ENCODE measurements around the gene HHIPL1.

Gene HHIPL1

DNA sequence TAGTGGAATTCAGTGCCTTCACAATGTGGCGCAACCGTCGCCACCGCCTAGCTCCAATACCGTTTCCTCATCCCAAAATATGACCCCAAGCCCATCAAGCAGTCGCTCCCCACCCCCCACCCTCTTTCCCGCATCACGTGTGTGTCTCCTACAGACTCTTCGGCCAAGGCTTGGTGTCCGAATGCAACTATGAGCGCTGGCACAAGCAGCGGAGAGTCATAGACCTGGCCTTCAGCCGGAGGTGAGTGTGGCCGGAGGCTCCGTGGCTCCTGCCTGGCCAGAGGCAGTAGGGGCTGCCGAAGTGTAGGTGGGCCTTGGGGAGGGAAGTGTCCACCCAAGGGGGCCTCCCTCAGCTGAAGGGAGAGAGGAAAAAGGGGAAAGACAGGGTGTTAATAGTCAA, 54.9 kb downstream of the HHIPL1 start:
- Histone ChIP-seq H3K4me1 (ENCODE audit: insufficient read depth, low read length, poor library complexity, severe bottlenecking) (no peaks in the 10 kb centered on the region), H3K9me3 (ENCODE audit: insufficient read depth, low read depth, low read length) (peaks cover 6% of the 10 kb centered on the region; the same call in 1 of the 2 replicates), H3K4me3 (ENCODE audit: low read length, poor library complexity, severe bottlenecking) (no peak overlapping the region), H3K9me2 (replicated peaks; ENCODE audit: low read depth, low read length) (no peaks in the 10 kb centered on the region; the same call in 1 of the 2 replicates), H3F3A (ENCODE audit: low read depth) (no peaks in the 10 kb centered on the region), H4K20me1 (ENCODE audit: insufficient read depth, low read length, poor library complexity, severe bottlenecking) (no peaks in the 10 kb centered on the region), H3K79me2 (ENCODE audit: insufficient read depth, low read length) (no peaks in the 10 kb centered on the region), H3K27me3 (ENCODE audit: insufficient read depth, low read length, poor library complexity, severe bottlenecking) (no peaks in the 10 kb centered on the region), H3K9ac (ENCODE audit: low read depth, low read length, poor library complexity, severe bottlenecking) (no peak overlapping the region), H3K36me3 (ENCODE audit: insufficient read depth, low read length) (no peaks in the 10 kb centered on the region), H2AFZ (ENCODE audit: low read length) (no peak overlapping the region), H3K4me2 (ENCODE audit: low read depth, low read length, poor library complexity, severe bottlenecking) (no peak overlapping the region)
- TF ChIP-seq, protein P1, sequence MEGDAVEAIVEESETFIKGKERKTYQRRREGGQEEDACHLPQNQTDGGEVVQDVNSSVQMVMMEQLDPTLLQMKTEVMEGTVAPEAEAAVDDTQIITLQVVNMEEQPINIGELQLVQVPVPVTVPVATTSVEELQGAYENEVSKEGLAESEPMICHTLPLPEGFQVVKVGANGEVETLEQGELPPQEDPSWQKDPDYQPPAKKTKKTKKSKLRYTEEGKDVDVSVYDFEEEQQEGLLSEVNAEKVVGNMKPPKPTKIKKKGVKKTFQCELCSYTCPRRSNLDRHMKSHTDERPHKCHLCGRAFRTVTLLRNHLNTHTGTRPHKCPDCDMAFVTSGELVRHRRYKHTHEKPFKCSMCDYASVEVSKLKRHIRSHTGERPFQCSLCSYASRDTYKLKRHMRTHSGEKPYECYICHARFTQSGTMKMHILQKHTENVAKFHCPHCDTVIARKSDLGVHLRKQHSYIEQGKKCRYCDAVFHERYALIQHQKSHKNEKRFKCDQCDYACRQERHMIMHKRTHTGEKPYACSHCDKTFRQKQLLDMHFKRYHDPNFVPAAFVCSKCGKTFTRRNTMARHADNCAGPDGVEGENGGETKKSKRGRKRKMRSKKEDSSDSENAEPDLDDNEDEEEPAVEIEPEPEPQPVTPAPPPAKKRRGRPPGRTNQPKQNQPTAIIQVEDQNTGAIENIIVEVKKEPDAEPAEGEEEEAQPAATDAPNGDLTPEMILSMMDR (conservative IDR thresholded peaks at IDR 0.05; ENCODE audit: low read length) = no peak
- no peak for TF ChIP-seq EZH2phosphoT487 (IDR thresholded peaks at IDR 0.05; ENCODE audit: borderline replicate concordance)

DNA sequence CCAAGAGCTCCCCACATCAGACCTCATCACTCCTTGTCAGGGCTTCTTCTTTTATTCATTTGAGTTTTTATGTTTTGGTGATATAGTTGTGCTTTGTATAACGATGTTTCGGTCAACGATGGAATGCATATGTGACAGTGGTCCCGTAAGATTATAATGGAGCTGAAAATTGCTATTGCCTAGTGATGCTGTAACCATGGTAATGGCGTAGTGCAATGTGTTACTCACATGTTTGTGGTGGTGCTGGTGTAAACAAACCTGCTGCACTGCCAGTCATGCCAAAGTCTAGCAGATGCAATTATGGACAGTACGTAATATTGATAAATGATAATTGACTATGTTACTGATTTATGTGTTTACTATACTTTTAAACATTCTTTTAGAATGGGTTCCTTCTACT, 55.5 kb downstream of the HHIPL1 start:
- no peaks in the 10 kb centered on the region for H3K4me1 ChIP-seq (ENCODE audit: insufficient read depth, low read length, poor library complexity, severe bottlenecking)
- no peaks in the 10 kb centered on the region for H3K36me3 ChIP-seq (ENCODE audit: insufficient read depth, low read length)
- H3K9me2 ChIP-seq (replicated peaks; ENCODE audit: low read depth, low read length) = no peaks in the 10 kb centered on the region
- no peak overlapping the region for H3K4me3 ChIP-seq (ENCODE audit: low read length, poor library complexity, severe bottlenecking)
- H3K4me2 ChIP-seq (ENCODE audit: low read depth, low read length, poor library complexity, severe bottlenecking) = no peak overlapping the region
- H2AFZ ChIP-seq (ENCODE audit: low read length) = no peak overlapping the region
- H3K9me3 ChIP-seq (ENCODE audit: insufficient read depth, low read depth, low read length) = peaks cover 6% of the 10 kb centered on the region; the same call in 1 of the 2 replicates
- no peaks in the 10 kb centered on the region for H3F3A ChIP-seq (ENCODE audit: low read depth)
- H3K9ac ChIP-seq (ENCODE audit: low read depth, low read length, poor library complexity, severe bottlenecking) = no peak overlapping the region
- TF ChIP-seq, protein P1 (conservative IDR thresholded peaks at IDR 0.05; ENCODE audit: low read length) = no peak
- no peak for TF ChIP-seq EZH2phosphoT487 (IDR thresholded peaks at IDR 0.05; ENCODE audit: borderline replicate concordance)
- H3K27me3 ChIP-seq (ENCODE audit: insufficient read depth, low read length, poor library complexity, severe bottlenecking) = no peaks in the 10 kb centered on the region
- no peaks in the 10 kb centered on the region for H3K79me2 ChIP-seq (ENCODE audit: insufficient read depth, low read length)
- H4K20me1 ChIP-seq (ENCODE audit: insufficient read depth, low read length, poor library complexity, severe bottlenecking) = no peaks in the 10 kb centered on the region

DNA sequence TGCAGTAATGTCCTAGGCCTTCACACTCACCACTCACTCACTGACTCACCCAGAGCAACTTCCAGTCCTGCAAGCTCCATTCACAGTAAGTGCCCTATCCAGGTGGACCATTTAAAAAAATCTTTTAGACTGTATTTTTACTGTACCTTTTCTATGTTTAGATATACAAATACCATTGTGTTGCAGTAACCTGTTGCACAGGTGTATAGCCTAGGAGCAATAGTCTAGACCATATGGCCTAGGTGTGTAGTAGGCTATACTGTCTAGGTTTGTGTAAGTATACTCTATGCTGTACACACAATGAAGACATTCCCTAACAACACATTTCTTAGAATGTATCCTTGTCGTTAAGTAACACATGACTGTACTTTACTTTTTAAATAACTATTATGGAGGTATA, 56.3 kb downstream of the HHIPL1 start:
- Histone ChIP-seq H3K9ac (ENCODE audit: low read depth, low read length, poor library complexity, severe bottlenecking) (no peak overlapping the region), H3K27me3 (ENCODE audit: insufficient read depth, low read length, poor library complexity, severe bottlenecking) (no peaks in the 10 kb centered on the region), H2AFZ (ENCODE audit: low read length) (no peak overlapping the region)

More for the DNA sequence above, 56.3 kb downstream of the HHIPL1 start:
- no peaks in the 10 kb centered on the region for H3K4me1 ChIP-seq (ENCODE audit: insufficient read depth, low read length, poor library complexity, severe bottlenecking)
- H3F3A ChIP-seq (ENCODE audit: low read depth) = no peaks in the 10 kb centered on the region
- TF ChIP-seq, protein P1 (conservative IDR thresholded peaks at IDR 0.05; ENCODE audit: low read length) = no peak
- TF ChIP-seq EZH2phosphoT487 (IDR thresholded peaks at IDR 0.05; ENCODE audit: borderline replicate concordance) = no peak
- H3K36me3 ChIP-seq (ENCODE audit: insufficient read depth, low read length) = no peaks in the 10 kb centered on the region
- peaks cover 6% of the 10 kb centered on the region; the same call in 1 of the 2 replicates for H3K9me3 ChIP-seq (ENCODE audit: insufficient read depth, low read depth, low read length)
- H3K4me3 ChIP-seq (ENCODE audit: low read length, poor library complexity, severe bottlenecking) = no peak overlapping the region
- no peaks in the 10 kb centered on the region for H4K20me1 ChIP-seq (ENCODE audit: insufficient read depth, low read length, poor library complexity, severe bottlenecking)
- no peaks in the 10 kb centered on the region for H3K9me2 ChIP-seq (replicated peaks; ENCODE audit: low read depth, low read length)
- no peaks in the 10 kb centered on the region for H3K79me2 ChIP-seq (ENCODE audit: insufficient read depth, low read length)
- H3K4me2 ChIP-seq (ENCODE audit: low read depth, low read length, poor library complexity, severe bottlenecking) = no peak overlapping the region

Data from Loucy (cell line).